Stimulated activated CD8-positive, alpha-beta memory T cell treated with anti-CD3 and anti-CD28 coated beads, Interleukin-15, amount 100 ng/mL, for 24 hours (primary cell): ENCODE results near the gene OLFML2A.

Source experiments
- DNase-seq: peaks from one replicate; pipeline ENCODE4 v3.0.0-alpha.2; 2020; ENCODE audit warnings: low read depth

Gene OLFML2A

DNA sequence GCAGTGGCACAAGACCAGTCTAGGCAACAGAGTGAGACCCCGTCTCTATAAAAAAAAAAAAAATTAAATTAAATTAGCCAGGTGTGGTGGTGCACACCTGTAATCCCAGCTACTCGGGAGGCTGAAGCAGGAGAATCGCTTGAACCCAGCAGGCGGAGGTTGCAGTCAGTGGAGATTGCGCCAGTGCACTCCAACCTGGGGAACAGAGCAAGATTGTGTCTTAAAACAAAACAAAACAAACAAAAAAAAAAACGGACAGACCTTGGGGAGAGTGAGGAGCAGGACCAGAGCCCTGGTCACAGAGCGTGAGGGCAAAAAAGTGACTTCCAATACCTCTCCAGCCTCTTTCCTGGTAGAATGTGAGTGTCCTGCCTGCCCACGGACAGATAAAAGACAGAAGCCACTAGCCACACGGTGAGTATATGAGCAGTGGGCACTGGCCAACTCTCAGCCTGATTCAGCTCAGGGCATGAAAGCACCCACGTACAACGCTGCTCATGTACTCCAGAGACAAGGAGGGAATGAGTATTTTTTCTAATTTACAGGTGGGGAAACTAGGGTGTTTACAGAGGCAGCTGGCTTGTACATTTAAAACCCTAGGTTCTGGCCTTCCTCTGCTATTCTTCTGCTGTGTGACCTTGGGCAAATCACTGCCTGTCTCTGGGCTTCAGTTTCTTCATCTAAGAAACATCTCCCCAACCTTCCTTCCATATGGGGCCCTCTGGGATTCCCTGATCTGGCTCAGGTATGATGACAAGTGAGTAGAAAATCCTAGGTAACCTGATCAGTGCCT is 1.8 kb downstream of the OLFML2A start:
- no peak for DNase-seq

GRCh38 chr9:124779368-124780059 is 2.6 kb downstream of the OLFML2A start:
- no peak for DNase-seq

DNA sequence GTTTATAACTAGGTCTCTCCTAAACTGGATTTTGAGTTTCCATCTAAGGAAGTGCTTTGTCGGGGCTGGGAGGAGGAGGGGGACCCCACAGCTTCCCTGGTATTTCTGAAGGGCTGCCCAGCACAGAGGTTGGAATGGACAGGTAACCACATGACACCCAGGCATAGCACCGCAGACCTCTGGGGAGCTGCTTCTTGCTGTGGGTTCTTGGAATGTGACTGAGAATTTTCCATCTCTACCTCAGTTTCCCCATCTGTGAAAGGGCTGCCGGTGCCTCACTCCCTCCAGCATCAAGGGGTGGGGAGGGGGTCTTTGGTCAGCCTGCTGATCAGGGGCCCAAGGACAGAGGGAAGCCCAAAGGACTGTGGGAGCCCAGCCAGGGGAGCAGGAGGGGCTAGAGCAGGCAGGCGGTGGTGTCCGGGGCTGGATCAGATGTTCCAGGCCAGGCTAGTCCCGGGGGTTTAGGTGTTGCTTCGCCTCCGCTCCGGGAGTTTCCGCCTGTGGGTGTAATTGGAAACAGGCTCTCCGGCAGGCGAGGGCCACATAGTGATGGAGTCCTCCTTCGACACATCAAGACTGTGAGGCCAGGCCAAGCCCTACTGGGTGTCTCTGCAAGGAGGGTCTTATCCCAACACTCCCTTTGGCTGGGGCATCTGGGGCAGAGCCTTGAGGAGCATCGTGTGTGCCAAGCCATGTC is 3.3 kb downstream of the OLFML2A start:
- DNase-seq = no peak

GRCh38 chr9:124780757-124781151 is 3.8 kb downstream of the OLFML2A start:
- DNase-seq = no peak

GRCh38 chr9:124781967-124782660 is 5.2 kb downstream of the OLFML2A start:
- no peak for DNase-seq

DNA sequence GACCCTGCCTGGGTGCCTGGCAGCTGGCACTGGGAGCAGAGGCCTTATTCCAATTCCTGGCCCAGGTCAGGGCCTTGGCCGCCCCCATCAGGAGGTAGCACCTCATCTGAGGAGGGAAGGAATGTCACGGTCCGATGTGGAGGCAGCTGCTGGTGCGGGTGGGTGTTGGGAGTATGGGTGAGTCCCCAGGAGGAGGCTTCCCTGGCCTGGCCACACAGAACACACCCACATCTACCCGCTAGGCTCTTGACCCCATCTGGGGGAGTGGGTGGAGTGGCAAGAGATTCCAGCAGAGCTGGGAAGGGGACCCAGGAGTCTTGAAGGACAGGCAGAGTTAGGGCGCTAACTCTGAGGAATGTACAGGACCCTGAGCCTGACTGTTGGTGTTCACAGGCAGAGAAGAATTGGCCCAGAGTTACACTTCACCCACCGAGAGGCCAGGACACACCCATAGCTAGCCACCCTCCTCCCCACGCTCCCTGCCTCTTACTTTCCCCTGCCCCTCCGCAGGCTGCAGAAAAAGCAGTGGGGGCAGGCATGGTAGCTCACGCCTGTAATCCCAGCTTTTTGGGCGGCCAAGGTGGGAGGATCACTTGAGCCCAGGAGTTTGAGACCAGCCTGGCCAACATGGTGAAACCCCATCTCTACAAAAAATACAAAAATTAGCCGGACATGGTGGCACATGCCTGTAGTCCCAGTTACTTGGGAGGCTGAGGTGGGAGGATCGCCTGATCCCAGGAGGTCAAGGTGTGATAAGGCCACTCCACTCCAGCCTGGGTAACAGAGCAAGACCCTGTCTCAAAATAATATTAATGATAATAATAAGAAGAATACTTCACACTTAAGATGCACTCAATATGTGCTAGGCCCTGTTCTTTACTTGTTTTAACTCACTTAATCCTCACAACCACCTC is 6.0 kb downstream of the OLFML2A start:
- DNase-seq = no peak

DNA sequence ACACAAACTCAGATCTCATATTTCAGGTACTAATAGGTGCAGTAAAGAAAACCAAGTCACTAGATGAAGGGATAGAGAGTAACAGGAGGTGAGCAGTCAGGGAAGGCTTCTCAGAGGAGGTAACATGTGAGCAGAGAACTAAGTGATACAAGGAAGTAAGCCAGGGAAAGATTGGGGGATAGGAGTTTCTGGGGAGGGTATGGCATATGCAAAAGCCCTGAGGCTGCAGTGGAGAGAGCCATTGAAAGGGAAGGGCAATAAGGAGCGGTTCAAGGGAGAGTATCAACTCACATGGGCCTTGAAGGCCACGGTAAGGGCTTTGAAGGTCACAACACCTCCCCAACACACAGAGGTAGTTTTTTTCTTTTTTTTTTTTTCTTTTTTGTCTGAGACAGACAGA is 6.9 kb downstream of the OLFML2A start:
- DNase-seq = no peak

GRCh38 chr9:124784509-124784908 is 7.6 kb downstream of the OLFML2A start:
- no peak for DNase-seq

DNA sequence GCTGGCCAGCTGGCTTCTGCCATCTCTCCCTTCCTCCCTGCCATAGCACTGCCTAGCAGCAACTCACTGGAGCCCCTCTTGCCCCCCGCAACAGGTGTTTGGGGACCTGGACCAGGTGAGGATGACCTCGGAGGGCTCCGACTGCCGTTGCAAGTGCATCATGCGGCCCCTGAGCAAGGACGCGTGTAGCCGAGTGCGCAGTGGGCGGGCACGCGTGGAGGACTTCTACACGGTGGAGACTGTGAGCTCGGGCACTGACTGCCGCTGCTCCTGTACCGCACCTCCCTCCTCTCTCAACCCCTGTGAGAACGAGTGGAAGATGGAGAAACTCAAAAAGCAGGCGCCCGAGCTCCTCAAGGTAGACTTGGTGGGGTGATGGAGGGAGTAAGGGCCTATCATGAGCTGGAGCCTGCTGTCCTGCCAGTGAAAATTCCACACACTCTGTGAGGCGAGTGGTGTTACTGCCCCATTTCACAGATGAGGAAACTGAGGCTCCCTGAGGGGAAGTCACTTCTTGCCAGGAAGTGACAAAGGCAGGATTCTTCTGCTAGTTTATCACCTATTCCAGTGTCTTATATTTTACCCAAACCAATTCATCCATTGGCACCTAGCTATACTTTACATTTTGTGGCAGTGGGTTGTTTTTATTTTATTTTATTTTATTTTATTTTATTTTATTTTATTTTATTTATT is 10.1 kb downstream of the OLFML2A start:
- DNase-seq = no peak

GRCh38 chr9:124788542-124789217 is 11.7 kb downstream of the OLFML2A start:
- no peak for DNase-seq

GRCh38 chr9:124789531-124789930 is 12.6 kb downstream of the OLFML2A start:
- no peak for DNase-seq

DNA sequence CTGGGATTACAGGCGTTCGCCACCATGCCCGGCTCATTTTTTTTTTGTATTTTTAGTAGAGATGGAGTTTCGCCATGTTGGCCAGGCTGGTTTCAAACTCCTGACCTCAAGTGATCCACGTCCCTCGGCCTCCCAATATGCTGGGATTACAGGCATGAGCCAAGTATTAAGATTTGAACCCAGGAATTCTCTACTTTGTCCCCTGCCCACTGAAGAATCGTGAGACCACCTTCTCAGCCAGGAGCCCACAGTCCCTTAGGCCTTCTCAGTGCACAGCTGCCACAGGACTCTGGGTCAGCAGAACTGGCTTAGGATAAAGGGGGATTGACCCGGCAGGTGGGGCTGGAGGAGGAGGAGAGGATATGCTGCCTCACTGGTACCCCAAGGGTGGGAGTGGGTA is 13.4 kb downstream of the OLFML2A start:
- no peak for DNase-seq

- DNase-seq = no peak
Observed at GRCh38 chr9:124790801-124791505, 14.0 kb downstream of the OLFML2A start.

- no peak for DNase-seq
Observed at GRCh38 chr9:124792257-124793014, 15.5 kb downstream of the OLFML2A start.

DNA sequence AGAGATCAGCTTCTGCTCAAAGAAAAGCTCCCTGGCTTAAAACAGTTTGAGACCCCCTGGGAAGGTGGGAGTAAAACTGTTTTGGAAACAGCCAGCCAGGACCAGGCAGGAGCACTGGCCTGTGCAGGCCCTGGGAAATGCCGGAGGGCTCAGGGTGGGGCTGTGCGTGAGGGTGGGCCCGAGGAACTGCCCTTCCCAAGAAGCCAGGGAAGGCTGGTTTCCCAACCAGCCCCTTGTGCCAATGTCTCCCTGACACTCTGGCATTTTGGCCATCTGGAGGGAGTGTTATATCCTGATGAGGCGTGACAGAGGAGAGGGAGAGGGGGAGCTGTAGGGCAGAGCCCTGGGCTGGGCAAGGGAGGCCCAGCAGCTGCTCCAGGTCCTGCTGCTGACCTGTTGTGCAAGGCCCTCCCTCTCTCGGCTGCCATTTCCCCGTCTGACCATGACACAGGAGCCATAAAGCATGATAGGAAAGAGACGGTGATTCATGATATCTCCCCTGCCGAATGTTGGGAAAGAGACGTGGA is 16.1 kb downstream of the OLFML2A start:
- no peak for DNase-seq

DNA sequence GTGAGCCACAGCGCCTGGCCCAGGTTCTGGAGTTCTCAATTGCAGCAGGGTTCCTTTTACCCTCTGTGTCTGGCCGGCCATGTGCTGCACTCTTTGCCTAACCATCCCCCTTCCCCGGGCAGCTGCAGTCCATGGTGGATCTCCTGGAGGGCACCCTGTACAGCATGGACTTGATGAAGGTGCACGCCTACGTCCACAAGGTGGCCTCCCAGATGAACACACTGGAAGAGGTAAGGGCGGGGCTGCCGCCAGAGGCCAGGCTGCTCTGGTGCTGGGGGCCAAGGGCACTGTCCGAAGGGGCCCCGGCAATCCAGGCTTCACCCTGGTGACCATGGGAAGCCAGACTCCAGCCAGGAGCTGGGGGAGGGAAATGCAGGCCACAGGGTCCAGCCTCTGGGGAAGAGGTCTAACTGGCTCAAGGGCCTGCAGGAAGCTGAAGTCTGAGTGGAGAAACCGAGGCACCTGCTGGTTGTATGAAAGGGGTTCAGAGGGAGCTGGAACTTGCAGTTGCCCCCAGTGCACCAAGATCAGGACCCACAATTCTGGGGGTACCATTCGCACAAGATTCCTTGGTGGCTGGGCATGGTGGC is 18.1 kb downstream of the OLFML2A start:
- no peak for DNase-seq

DNA sequence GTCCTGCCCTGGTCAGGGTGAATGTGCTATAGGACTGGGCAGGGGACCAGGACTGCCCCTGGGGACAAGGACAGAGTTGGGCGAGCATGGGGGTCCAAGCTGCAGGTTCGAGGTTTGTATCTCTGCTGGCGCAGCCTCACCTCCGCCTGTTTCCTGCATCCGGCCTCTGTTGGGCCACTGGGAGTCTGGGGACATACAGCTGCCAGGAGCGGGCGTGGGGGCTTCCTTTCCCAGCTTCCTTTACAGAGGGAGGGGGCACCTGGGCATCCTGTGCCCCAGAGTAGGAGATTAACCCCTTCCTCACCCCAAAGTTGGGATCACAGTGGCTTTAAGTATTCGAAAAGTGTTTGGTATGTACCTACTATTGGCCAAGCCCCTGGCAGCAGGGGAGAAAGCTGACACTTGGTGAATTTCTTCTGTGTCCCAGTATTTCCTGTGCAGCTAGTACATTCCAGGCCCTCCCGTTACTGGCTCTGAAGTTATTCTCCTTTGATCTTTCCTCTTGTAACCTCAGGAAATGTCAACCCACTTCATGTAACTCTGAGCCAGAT is 19.0 kb downstream of the OLFML2A start:
- no peak for DNase-seq
